ENCODE results near the gene SIRPG.

Gene SIRPG

GRCh38 chr20:1588533-1589460, 68.8 kb downstream of the SIRPG start:
- DNase-seq: no peak

GRCh38 chr20:1587781-1588532, 69.6 kb downstream of the SIRPG start:
- DNase-seq: no peak

GRCh38 chr20:1579488-1579887, 78.1 kb downstream of the SIRPG start:
- no peak for DNase-seq
